DMS53 treated with DMSO at 0.1 percent for 48 hours (cell line): ENCODE measurements around the gene MYO7B.

Experiments used
- DNase-seq: peaks from one replicate; lab custom pipeline; 2025; ENCODE audit not compliant: unreplicated experiment; lab: John Stamatoyannopoulos, UW

Gene MYO7B

GRCh38 chr2:127647242-127648190 is 112.0 kb downstream of the MYO7B start:
- no peak for DNase-seq

- no peak for DNase-seq
Measured at GRCh38 chr2:127648321-127648720, 112.8 kb downstream of the MYO7B start.

GRCh38 chr2:127649100-127649611 is 113.7 kb downstream of the MYO7B start:
- no peak for DNase-seq

- peak; percentile 80 for DNase-seq
Measured at GRCh38 chr2:127649684-127650040, 114.2 kb downstream of the MYO7B start.

GRCh38 chr2:127650041-127650784 is 114.7 kb downstream of the MYO7B start:
- DNase-seq, result no peak

GRCh38 chr2:127650785-127651380 is 115.4 kb downstream of the MYO7B start:
- no peak for DNase-seq

- no peak for DNase-seq
Measured at GRCh38 chr2:127651381-127651809, 115.9 kb downstream of the MYO7B start.

GRCh38 chr2:127651971-127652550 is 116.6 kb downstream of the MYO7B start:
- DNase-seq, result no peak

GRCh38 chr2:127652786-127653357 is 117.4 kb downstream of the MYO7B start:
- no peak for DNase-seq

GRCh38 chr2:127653421-127654083 is 118.1 kb downstream of the MYO7B start:
- DNase-seq, result no peak

- no peak for DNase-seq
Measured at GRCh38 chr2:127654084-127654837, 118.8 kb downstream of the MYO7B start.

GRCh38 chr2:127654838-127655175 is 119.3 kb downstream of the MYO7B start:
- no peak for DNase-seq

- DNase-seq, result no peak
Measured at GRCh38 chr2:127655209-127656073, 120.0 kb downstream of the MYO7B start.

- no peak for DNase-seq
Measured at GRCh38 chr2:127656569-127657231, 121.2 kb downstream of the MYO7B start.

- DNase-seq, result no peak
Measured at GRCh38 chr2:127657232-127657595, 121.7 kb downstream of the MYO7B start.

- no peak for DNase-seq
Measured at GRCh38 chr2:127658146-127658545, 122.7 kb downstream of the MYO7B start.

- no peak for DNase-seq
Measured at GRCh38 chr2:127658641-127659407, 123.3 kb downstream of the MYO7B start.
